A549 (cell line): ENCODE data around the gene ARVCF.

Experiments
- BCL3 ChIP-seq: fragments of >200 bp; sonication (Bioruptor Twin); formaldehyde crosslinking; IDR thresholded peaks from 3 replicates; pipeline ENCODE4 v1.6.1; 2016
- BHLHE40 ChIP-seq: IDR thresholded peaks from 2 replicates; pipeline ENCODE4 v1.6.1; 2012; ENCODE audit warnings: low read depth, low read length, inconsistent platforms
- CHD4 ChIP-seq: fragments of 200-600 bp; sonication (generic); IDR thresholded peaks from 2 replicates; pipeline ENCODE4 v1.6.1; 2016; ENCODE audit warnings: antibody characterized with exemption, mild to moderate bottlenecking, borderline replicate concordance
- CTCF ChIP-seq: fragments of >200 bp; sonication (Bioruptor Twin); formaldehyde crosslinking; IDR thresholded peaks from 3 replicates; pipeline ENCODE4 v1.5.1; 2016
- ELK1 ChIP-seq: fragments of 150-350 bp; IDR thresholded peaks from 2 replicates; pipeline ENCODE4 v1.6.1; 2014; ENCODE audit warnings: low read depth, mild to moderate bottlenecking, low read length
- EP300 ChIP-seq, 2 experiments: fragments of >200 bp; sonication (Bioruptor Twin); formaldehyde crosslinking; IDR thresholded peaks; 2 replicates in 1 of 2; 3 replicates in 1 of 2; pipeline ENCODE4 v1.6.1; 2016 to 2017
- ESRRA ChIP-seq: fragments of 150-350 bp; IDR thresholded peaks from 2 replicates; pipeline ENCODE4 v1.6.1; 2014; ENCODE audit warnings: mild to moderate bottlenecking, low read length, borderline replicate concordance
- HOXA7 ChIP-seq: fragments of 250-450 bp; sonication (Bioruptor Pico); IDR thresholded peaks from 2 replicates; pipeline ENCODE4 v1.5.0; 2020; ENCODE audit warnings: mild to moderate bottlenecking, moderate library complexity
- MAX ChIP-seq: IDR thresholded peaks from 2 replicates; pipeline ENCODE4 v1.6.1; 2012
- PHF8 ChIP-seq: fragments of 200-600 bp; sonication (generic); IDR thresholded peaks from 2 replicates; pipeline ENCODE4 v1.6.1; 2016; ENCODE audit warnings: low read depth, mild to moderate bottlenecking, antibody characterized with exemption, moderate library complexity, borderline replicate concordance
- POLR2A ChIP-seq: IDR thresholded peaks from 2 replicates; pipeline ENCODE4 v1.6.1; 2012; ENCODE audit warnings: mild to moderate bottlenecking, low read length
- RFX5 ChIP-seq: fragments of 450-650 bp; IDR thresholded peaks from 2 replicates; pipeline ENCODE4 v1.7.1; 2014; ENCODE audit warnings: antibody characterized with exemption, mild to moderate bottlenecking, moderate library complexity

GRCh38 chr22:20008221-20008995 lies 8.2 kb downstream of the ARVCF start:
- TF ChIP-seq POLR2A, result no peak
- TF ChIP-seq CTCF, result no peak
- TF ChIP-seq HOXA7 (CRISPR knock-in tag), result no peak
- no peak for TF ChIP-seq PHF8
- no peak for TF ChIP-seq MAX
- no peak for TF ChIP-seq RFX5
- TF ChIP-seq BCL3, result no peak
- no peak for TF ChIP-seq EP300 (IDR thresholded peaks at IDR 0.05)
- no peak for TF ChIP-seq CHD4
- TF ChIP-seq ESRRA, result no peak
- TF ChIP-seq ELK1, result no peak
- no peak for TF ChIP-seq BHLHE40
